Measurements from ENCODE around the gene RIPOR3. TPM values are rescaled to one million over a fixed set of nuclear protein-coding genes. Genes with fewer than 3 reads are reported as not detected.

RIPOR3 gene
- total RNA-seq, 2 donors from 2014 or later, result 4.5 to 8.4 TPM

DNA sequence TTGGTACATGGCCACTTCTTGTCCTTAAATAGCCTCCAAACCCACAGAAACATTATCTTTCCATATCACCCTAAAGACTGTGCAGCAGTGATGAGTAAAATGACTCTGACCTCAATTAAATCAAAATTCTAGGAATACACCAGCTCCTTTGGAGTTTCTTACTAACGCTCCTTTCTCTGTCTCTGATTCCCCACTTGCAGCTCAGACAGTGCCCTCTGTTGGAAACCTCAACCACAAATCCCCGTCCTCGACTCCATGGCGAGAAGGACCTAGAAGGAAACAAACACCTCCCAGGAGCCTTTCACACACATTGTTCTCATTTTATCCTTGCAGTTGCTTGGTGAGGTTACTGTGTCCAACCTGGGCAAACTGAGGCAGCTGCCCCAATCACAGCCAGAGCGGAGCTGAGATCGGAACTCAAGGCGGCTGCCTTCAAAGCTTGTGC lies 22.3 kb upstream of the RIPOR3 start:
- Histone ChIP-seq H3K36me3 (no peaks in the 10 kb centered on the region), H3K27ac (no peak overlapping the region), H3K9me3 (no peaks in the 10 kb centered on the region), H3K4me1 (ENCODE audit: control insufficient read depth in 1 of 2, low read depth in 2 of 2) (no peaks in the 10 kb centered on the region), H3K4me3 (no peak overlapping the region), H3K27me3 (replicated peaks; ENCODE audit: insufficient read depth) (no peaks in the 10 kb centered on the region)
- peak; percentile 12 for TF ChIP-seq CTCF (IDR thresholded peaks at IDR 0.05)
- no peak for ATAC-seq (ENCODE audit: insufficient number of reproducible peaks, low FRiP score, low read depth)
- DNase-seq (ENCODE audit: low spot score), result no peak

DNA sequence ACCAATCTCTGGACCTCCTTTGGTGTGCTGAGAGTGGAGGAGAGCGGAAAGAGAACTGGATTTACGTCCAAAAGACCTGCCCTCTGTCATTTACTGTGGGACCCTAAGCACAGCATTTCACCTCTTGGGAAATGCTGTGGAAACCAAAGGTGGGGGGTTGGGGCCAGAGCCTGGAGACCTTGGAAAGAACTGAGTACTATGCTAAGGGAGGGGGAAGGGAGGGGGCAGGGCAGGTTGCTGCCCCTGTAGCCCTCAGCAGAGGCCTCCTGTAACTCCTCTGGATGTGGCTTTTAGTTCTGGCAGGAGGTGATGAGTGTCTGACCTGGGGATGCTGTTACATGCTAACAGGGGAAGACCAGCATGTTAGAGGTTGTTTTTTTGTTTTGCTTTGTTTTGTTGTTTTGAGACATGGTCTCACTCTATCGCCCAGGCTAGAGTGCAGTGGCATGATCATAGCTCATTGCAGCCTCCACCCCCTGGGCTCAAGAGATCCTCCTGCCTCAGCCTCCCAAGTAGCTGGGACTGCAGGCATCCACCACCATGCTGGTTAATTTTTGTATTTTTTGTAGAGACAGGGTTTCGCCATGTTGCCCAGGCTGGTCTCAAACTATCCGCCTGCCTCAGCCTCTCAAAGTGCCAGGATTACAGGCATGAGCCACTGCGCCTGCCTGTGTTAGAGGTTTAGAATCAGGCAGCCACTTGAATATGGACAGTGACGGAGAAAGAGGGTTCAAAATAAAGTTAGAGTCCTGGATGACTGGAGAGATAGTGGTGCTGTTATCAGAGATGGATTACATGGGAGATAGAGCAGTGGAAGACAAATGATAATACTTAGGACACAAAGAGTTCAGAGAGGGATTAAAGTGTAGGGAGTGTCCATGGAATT lies 21.7 kb upstream of the RIPOR3 start:
- no peak for ATAC-seq (ENCODE audit: insufficient number of reproducible peaks, low FRiP score, low read depth)
- no peak for TF ChIP-seq CTCF (IDR thresholded peaks at IDR 0.05)
- Histone ChIP-seq H3K9me3 (no peaks in the 10 kb centered on the region), H3K4me3 (no peak overlapping the region), H3K4me1 (ENCODE audit: control insufficient read depth in 1 of 2, low read depth in 2 of 2) (no peaks in the 10 kb centered on the region), H3K27me3 (replicated peaks; ENCODE audit: insufficient read depth) (no peaks in the 10 kb centered on the region), H3K27ac (no peak overlapping the region), H3K36me3 (no peaks in the 10 kb centered on the region)
- DNase-seq (ENCODE audit: low spot score), result no peak

- H3K36me3 ChIP-seq, result no peaks in the 10 kb centered on the region
- H3K27me3 ChIP-seq (replicated peaks; ENCODE audit: insufficient read depth), result no peaks in the 10 kb centered on the region
- no peaks in the 10 kb centered on the region for H3K9me3 ChIP-seq
- H3K4me3 ChIP-seq, result no peak overlapping the region
- TF ChIP-seq CTCF (IDR thresholded peaks at IDR 0.05), result no peak
- no peak for DNase-seq (ENCODE audit: low spot score)
- H3K27ac ChIP-seq, result no peak overlapping the region
- no peaks in the 10 kb centered on the region for H3K4me1 ChIP-seq (ENCODE audit: control insufficient read depth in 1 of 2, low read depth in 2 of 2)
- no peak for ATAC-seq (ENCODE audit: insufficient number of reproducible peaks, low FRiP score, low read depth)
Observed at GRCh38 chr20:50711113-50711825, 19.9 kb upstream of the RIPOR3 start.

DNA sequence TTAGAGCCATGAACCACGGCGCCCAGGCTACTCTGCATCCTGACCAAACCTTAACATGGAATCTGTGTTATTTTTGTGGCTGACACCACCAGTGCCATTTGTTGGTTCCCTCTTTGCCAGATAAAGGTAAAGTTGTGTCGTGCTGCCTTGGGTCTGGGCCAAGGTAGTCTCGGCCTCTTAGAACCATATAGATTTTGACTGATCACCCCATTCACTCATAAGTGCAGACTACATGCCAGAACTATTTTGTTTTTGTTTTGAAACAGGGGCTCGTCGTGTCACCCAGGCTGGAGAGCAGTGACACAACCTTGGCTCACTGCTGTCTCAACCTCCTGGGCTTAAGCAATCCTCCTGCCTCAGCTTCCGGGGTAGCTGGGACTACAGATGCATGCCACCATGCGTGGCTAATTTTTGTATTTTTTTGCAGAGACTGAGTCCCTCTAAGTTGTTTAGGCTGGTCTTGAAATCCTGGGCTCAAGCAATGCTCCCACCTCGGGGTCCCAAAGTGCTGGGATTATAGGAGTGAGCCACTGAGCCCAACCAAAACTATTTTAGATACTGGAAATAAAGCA lies 19.2 kb upstream of the RIPOR3 start:
- H3K27me3 ChIP-seq (replicated peaks; ENCODE audit: insufficient read depth), result no peaks in the 10 kb centered on the region
- DNase-seq (ENCODE audit: low spot score) (no peak), ATAC-seq (ENCODE audit: insufficient number of reproducible peaks, low FRiP score, low read depth) (no peak)
- no peak for TF ChIP-seq CTCF (IDR thresholded peaks at IDR 0.05)
- no peak overlapping the region for H3K27ac ChIP-seq
- no peaks in the 10 kb centered on the region for H3K36me3 ChIP-seq
- H3K4me3 ChIP-seq, result no peak overlapping the region
- H3K4me1 ChIP-seq (ENCODE audit: control insufficient read depth in 1 of 2, low read depth in 2 of 2), result no peaks in the 10 kb centered on the region
- H3K9me3 ChIP-seq, result no peaks in the 10 kb centered on the region

DNA sequence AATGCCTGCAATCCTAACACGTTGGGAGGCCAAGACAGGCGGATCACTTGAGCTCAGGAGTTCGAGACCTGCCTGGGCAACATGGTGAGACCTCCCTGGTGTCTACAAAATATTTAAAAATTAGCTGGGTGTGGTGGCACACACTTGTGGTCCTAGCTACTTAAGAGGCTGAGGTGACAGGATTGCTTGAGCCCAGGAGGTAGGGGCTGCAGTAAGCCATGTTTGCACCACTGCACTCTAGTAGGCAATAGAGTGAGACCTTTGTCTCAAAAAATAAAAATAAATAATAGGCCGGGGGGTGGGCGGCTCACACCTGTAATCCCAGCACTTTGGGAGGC lies 18.3 kb upstream of the RIPOR3 start:
- no peaks in the 10 kb centered on the region for H3K36me3 ChIP-seq
- H3K4me3 ChIP-seq, result no peak overlapping the region
- H3K9me3 ChIP-seq, result no peaks in the 10 kb centered on the region
- H3K4me1 ChIP-seq (ENCODE audit: control insufficient read depth in 1 of 2, low read depth in 2 of 2), result no peaks in the 10 kb centered on the region
- no peak overlapping the region for H3K27ac ChIP-seq
- no peaks in the 10 kb centered on the region for H3K27me3 ChIP-seq (replicated peaks; ENCODE audit: insufficient read depth)
- no peak for DNase-seq (ENCODE audit: low spot score)
- no peak for ATAC-seq (ENCODE audit: insufficient number of reproducible peaks, low FRiP score, low read depth)
- TF ChIP-seq CTCF (IDR thresholded peaks at IDR 0.05), result no peak
